ENCODE measurements around the gene IL4. TPM values are rescaled to one million over a fixed set of nuclear protein-coding genes. Genes with fewer than 3 reads are reported as not detected.
A peak's percentile ranks its signal among the peaks of the same experiment; 100 is the strongest.

Gene IL4
- total and polyA plus RNA-seq, 3 donors from 2014 or later, result not detected

GRCh38 chr5:132656774-132657355 lies 16.9 kb upstream of the IL4 start:
- DNase-seq, result no peak

GRCh38 chr5:132657676-132658380 lies 16.0 kb upstream of the IL4 start, which contains the start of gene IL13:
Gene IL13, plus strand, starts transcription at chr5:132658173. Its CDS starts 14 bp downstream, at chr5:132658187.
- H3K4me1 ChIP-seq, result peaks cover 3% of the 10 kb centered on the region
- no peak for DNase-seq
- no peaks in the 10 kb centered on the region for H3K36me3 ChIP-seq (ENCODE audit: low read depth, missing control alignments)
- H3K27me3 ChIP-seq, result no peaks in the 10 kb centered on the region
- 90 to 96% methylated on average over 12 of the region's 12 CpGs for WGBS, 2 donors
- no peak within 1 kb of the TSS for H3K4me3 ChIP-seq
- TF ChIP-seq POLR2A (IDR thresholded peaks at IDR 0.05) (no peak), CTCF (IDR thresholded peaks at IDR 0.05) (no peak)
- intact Hi-C loops (cut with DNase I; ENCODE audit: low total_unique reads), result no loop called here
- no peak within 1 kb of the TSS for H3K27ac ChIP-seq
- H3K9me3 ChIP-seq, result no peaks in the 10 kb centered on the region

More at GRCh38 chr5:132656774-132657355, 16.9 kb upstream of the IL4 start:
- Histone ChIP-seq H3K4me3 (peak overlapping the region; percentile 33 to 53), H3K4me1 (peaks cover 3% of the 10 kb centered on the region), H3K27me3 (no peaks in the 10 kb centered on the region), H3K36me3 (ENCODE audit: low read depth, missing control alignments) (no peaks in the 10 kb centered on the region), H3K27ac (no peak overlapping the region), H3K9me3 (no peaks in the 10 kb centered on the region)
- WGBS, 2 donors, result 40 to 60% methylated on average over 12 of the region's 12 CpGs
- intact Hi-C loops (cut with DNase I; ENCODE audit: low total_unique reads), result no loop called here
- TF ChIP-seq POLR2A (IDR thresholded peaks at IDR 0.05) (no peak), CTCF (IDR thresholded peaks at IDR 0.05) (no peak)

GRCh38 chr5:132658381-132659302 lies 15.1 kb upstream of the IL4 start:
- H3K36me3 ChIP-seq (ENCODE audit: low read depth, missing control alignments), result no peaks in the 10 kb centered on the region
- TF ChIP-seq CTCF (IDR thresholded peaks at IDR 0.05) (no peak), POLR2A (IDR thresholded peaks at IDR 0.05) (no peak)
- no peak for DNase-seq
- no peaks in the 10 kb centered on the region for H3K27me3 ChIP-seq
- H3K9me3 ChIP-seq, result no peaks in the 10 kb centered on the region
- no peak overlapping the region for H3K4me3 ChIP-seq
- WGBS, 2 donors, result 96 to 98% methylated on average over 5 to 9 of the region's 9 CpGs
- intact Hi-C loops (cut with DNase I; ENCODE audit: low total_unique reads), result no loop called here
- no peak overlapping the region for H3K27ac ChIP-seq
- H3K4me1 ChIP-seq, result peaks cover 3% of the 10 kb centered on the region

GRCh38 chr5:132659598-132660493 lies 13.9 kb upstream of the IL4 start:
- TF ChIP-seq CTCF (IDR thresholded peaks at IDR 0.05) (no peak), POLR2A (IDR thresholded peaks at IDR 0.05) (no peak)
- Histone ChIP-seq H3K27me3 (no peaks in the 10 kb centered on the region), H3K36me3 (ENCODE audit: low read depth, missing control alignments) (no peaks in the 10 kb centered on the region), H3K4me1 (peaks cover 9% of the 10 kb centered on the region), H3K27ac (no peak overlapping the region), H3K9me3 (no peaks in the 10 kb centered on the region), H3K4me3 (no peak overlapping the region)
- intact Hi-C loops (cut with DNase I; ENCODE audit: low total_unique reads), result no loop called here
- DNase-seq, result no peak
- 85 to 95% methylated on average over 15 to 23 of the region's 23 CpGs for WGBS, 2 donors
